OCI-LY7 (cell line): ENCODE measurements around the gene FUZ.

Experiments used
- CTCF ChIP-seq: fragments of 200-600 bp; sonication (generic); conservative IDR thresholded peaks from 2 replicates; pipeline ENCODE4 v1.5.1; 2014; ENCODE audit warnings: mild to moderate bottlenecking, antibody characterized with exemption, low read length, moderate library complexity, mixed read lengths
- EZH2phosphoT487 ChIP-seq: fragments of 200-600 bp; sonication (generic); IDR thresholded peaks from 2 replicates; pipeline ENCODE4 v1.6.1; 2018; ENCODE audit warnings: low read depth, borderline replicate concordance, mild to moderate bottlenecking, mixed run types, antibody characterized with exemption, low read length, moderate library complexity, mixed read lengths

- TF ChIP-seq CTCF (no peak), EZH2phosphoT487 (no peak)
These were observed 47.4 kb upstream of the FUZ start for GRCh38 chr19:49860336-49861102.
